ENCODE data around the gene PALB2. TPM values are rescaled to one million over a fixed set of nuclear protein-coding genes. Genes with fewer than 3 reads are reported as not detected.

Gene PALB2
- total and polyA plus RNA-seq, 2 of the 8 experiments (the other 6 are each of a cell fraction or from before 2014, with no cell fraction given) = 12.5 to 33.1 TPM

DNA sequence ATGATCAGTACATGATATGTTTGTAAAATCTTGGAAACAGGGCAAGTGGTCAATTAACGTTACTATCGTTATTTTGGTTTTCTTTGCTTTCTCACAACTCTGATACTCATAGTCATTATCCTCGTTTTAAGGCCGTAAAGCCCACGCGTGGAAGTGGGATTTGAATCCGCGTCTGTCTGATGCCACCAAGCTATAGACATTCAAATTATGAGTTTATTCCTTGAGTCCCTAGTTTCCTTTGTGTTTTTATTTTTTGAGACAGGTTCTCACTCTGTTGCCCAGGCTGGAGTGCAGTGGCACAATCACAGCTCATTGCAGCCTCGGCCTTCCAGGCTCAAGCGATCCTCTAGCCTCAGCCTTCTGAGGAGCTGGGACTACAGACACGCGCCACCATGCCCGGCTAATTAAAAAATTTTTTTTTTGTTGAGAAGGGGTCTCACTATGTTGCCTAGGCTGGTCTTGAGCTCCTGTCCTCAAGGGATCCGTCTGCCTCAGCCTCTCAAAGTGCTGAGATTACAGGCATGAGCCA is 1.2 kb upstream of the PALB2 start:
- Histone ChIP-seq H4K20me1 (replicated peaks in 1 of 2; ENCODE audit: control insufficient read depth in 1 of 2, insufficient read depth in 2 of 2, low read length in 2 of 2) (peaks cover 0 to 3% of the 10 kb centered on the region in 2 experiments), H3K18ac (ENCODE audit: extremely low read depth, low read length) (no peak overlapping the region), H2BK15ac (ENCODE audit: low read length) (no peak overlapping the region), H3K9me3 (ENCODE audit: insufficient read depth in 2 of 2, low read depth in 1 of 2, low read length in 1 of 2) (no peaks in the 10 kb centered on the region), H2AFZ (ENCODE audit: low read length) (no peak overlapping the region), H3K23me2 (ENCODE audit: low read depth, low read length) (peaks cover 4% of the 10 kb centered on the region; the same call in 1 of the 2 replicates), H3K36me3 (ENCODE audit: control insufficient read depth in 2 of 4, insufficient read depth in 4 of 4, low read length in 3 of 4) (peaks cover 4 to 27% (median 12%) of the 10 kb centered on the region in 4 experiments), H2BK5ac (ENCODE audit: low read depth, low read length) (no peak overlapping the region), H3K79me2 (ENCODE audit: control insufficient read depth in 1 of 2, insufficient read depth in 2 of 2, low read length in 2 of 2) (peaks cover 0 to 51% of the 10 kb centered on the region in 2 experiments; a peak in 2 of 4 replicates), H3K56ac (replicated peaks; ENCODE audit: insufficient read length, low read depth, low read length) (no peak overlapping the region), H4K5ac (ENCODE audit: insufficient read length, low read depth, low read length) (no peak overlapping the region), H3K4me3 (ENCODE audit: extremely low read depth in 1 of 4, insufficient read depth in 2 of 4, low read depth in 3 of 4, low read length in 4 of 4) (peak overlapping the region; percentile 83 to 99 (median 96)), H3K23ac (ENCODE audit: insufficient read length) (no peak overlapping the region), H3K4ac (replicated peaks; ENCODE audit: insufficient read length, low read depth, low read length) (peak overlapping the region; percentile 57), H3K14ac (ENCODE audit: insufficient read length) (no peak overlapping the region), H3K4me1 (replicated peaks in 1 of 4; ENCODE audit: control insufficient read depth in 3 of 4, insufficient read depth in 4 of 4, low read length in 3 of 4) (peaks cover 0 to 9% (median 1%) of the 10 kb centered on the region in 4 experiments; a peak in 3 of 7 replicates), H3K79me1 (ENCODE audit: low read depth, low read length) (no peaks in the 10 kb centered on the region; the same call in 1 of the 2 replicates), H2AK5ac (ENCODE audit: low read depth, low read length) (no peak overlapping the region), H3K27me3 (replicated peaks in 1 of 4; ENCODE audit: control insufficient read depth in 3 of 4, extremely low read depth in 1 of 4, insufficient read depth in 3 of 4, low read length in 3 of 4) (no peaks in the 10 kb centered on the region), H2BK120ac (replicated peaks; ENCODE audit: low read depth, low read length) (no peak overlapping the region), H2BK20ac (ENCODE audit: low read length) (no peak overlapping the region), H4K91ac (replicated peaks; ENCODE audit: insufficient read length, low read length) (no peak overlapping the region), H3K9ac (replicated peaks in 1 of 4; ENCODE audit: extremely low read depth in 1 of 4, low read depth in 3 of 4, low read length in 3 of 4) (peak overlapping the region in 3 of 4 experiments; percentile 20 to 96 (median 76); a peak in 5 of 7 replicates), H4K8ac (ENCODE audit: extremely low read depth, insufficient read depth, low read length) (no peak overlapping the region), H3K27ac (ENCODE audit: low read depth, low read length) (no peak overlapping the region), H2BK12ac (ENCODE audit: low read depth, low read length) (no peak overlapping the region), H3K4me2 (ENCODE audit: insufficient read depth in 1 of 2, low read depth in 2 of 2, low read length in 2 of 2) (peak overlapping the region; percentile 79 to 81)
- CTCF ChIA-PET (ENCODE audit: partially characterized antibody) = interaction anchor here (2.3 kb wide), 1 partner anchor 9 kb away, joined by 5 read pairs; no protein-coding TSS in a partner anchor
- FAIRE-seq (no peak), DNase-seq (ENCODE audit: low read depth in 1 of 2, low spot score in 2 of 2) (no peak)
- TF ChIP-seq POLR2AphosphoS5 (IDR thresholded peaks at IDR 0.05; ENCODE audit: low read depth, low read length) (no peak), KDM1A (IDR thresholded peaks at IDR 0.05; ENCODE audit: borderline replicate concordance, low read length) (no peak)
- WGBS, 2 experiments (ENCODE audit: extremely low coverage in 1 of 2, insufficient coverage in 1 of 2, insufficient read length in 1 of 2, insufficient replicate concordance in 2 of 2, low coverage in 1 of 2, low lambda C conversion rate in 2 of 2, missing lambda C conversion rate in 1 of 2) = 75% methylated on average over 14 of the region's 14 CpGs; no CpG with 5 or more reads in 1 of the 2 experiments
- POLR2A ChIA-PET (ENCODE audit: partially characterized antibody) = interaction anchor here (1.4 to 3.2 kb wide), 3 partner anchors 36 to 61 kb away, joined by 4 to 32 read pairs (median 5); partner anchors contain the start of gene PLK1

Measured in H1 (cell line).